HG03521 (cell line): ENCODE measurements around the gene B3GALT6.

ENCODE experiments used
- ATAC-seq: cut with Tn5 transposase; IDR thresholded peaks from one replicate; pipeline ENCODE4 v1.9.1; 2021; ENCODE audit warnings: mild to moderate bottlenecking, moderate library complexity; ENCODE audit not compliant: unreplicated experiment

The B3GALT6 gene

GRCh38 chr1:1200876-1201810 is 30.9 kb upstream of the B3GALT6 start:
- ATAC-seq = no peak

- no peak for ATAC-seq
Measured at GRCh38 chr1:1202831-1203560, 29.0 kb upstream of the B3GALT6 start.

DNA sequence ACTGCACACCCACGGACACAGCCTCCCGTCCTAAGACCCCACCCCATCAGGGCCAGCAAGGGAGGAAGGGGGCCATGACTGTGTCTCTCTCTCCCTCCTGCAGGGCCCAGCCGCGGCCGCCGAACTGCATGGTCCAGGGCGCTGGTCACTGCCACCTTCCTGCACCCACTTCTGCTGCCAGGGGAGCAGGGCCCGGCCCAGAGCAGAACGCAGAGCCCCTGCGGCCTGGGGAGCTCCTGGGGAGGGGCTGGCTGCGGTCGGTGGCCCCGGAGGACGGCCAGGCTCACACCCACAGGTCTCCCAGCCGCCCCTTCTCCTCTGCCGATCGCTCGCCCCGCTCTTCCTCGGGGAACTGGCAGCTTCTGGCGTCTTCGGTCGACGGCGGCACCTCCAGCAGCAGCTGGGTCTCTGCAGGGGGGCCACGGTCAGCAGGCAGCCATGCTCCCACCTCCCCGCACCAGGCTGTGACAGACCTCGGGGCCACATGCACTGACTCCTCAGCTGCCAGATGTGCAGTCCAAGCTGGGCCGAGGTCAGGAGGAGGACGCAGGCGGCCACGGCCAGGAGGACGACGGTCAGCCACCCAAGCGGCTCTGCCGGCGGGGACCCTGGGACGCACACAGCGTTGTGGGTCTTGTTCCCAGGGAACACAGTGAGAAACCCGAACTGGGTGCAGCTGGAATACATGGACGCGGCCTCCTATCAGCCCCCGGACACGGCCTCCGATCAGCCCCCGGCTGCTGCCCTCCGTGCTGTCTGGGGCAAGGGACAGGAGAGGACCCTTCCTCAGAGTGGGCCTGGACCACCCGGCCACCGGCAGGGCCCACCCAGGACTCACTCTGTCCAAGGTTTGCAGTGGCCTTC is 28.2 kb upstream of the B3GALT6 start:
- ATAC-seq = no peak

GRCh38 chr1:1204425-1204920 is 27.6 kb upstream of the B3GALT6 start:
- ATAC-seq = no peak

- ATAC-seq = no peak
Measured at GRCh38 chr1:1204998-1205768, 26.9 kb upstream of the B3GALT6 start.

GRCh38 chr1:1205769-1206375 is 26.2 kb upstream of the B3GALT6 start:
- ATAC-seq = no peak

GRCh38 chr1:1206376-1206965 is 25.6 kb upstream of the B3GALT6 start, which contains the start of gene TNFRSF18:
TSS of gene TNFRSF18 (minus strand) at chr1:1206592. CDS start at chr1:1206571, 21 bp downstream.
- no peak for ATAC-seq

DNA sequence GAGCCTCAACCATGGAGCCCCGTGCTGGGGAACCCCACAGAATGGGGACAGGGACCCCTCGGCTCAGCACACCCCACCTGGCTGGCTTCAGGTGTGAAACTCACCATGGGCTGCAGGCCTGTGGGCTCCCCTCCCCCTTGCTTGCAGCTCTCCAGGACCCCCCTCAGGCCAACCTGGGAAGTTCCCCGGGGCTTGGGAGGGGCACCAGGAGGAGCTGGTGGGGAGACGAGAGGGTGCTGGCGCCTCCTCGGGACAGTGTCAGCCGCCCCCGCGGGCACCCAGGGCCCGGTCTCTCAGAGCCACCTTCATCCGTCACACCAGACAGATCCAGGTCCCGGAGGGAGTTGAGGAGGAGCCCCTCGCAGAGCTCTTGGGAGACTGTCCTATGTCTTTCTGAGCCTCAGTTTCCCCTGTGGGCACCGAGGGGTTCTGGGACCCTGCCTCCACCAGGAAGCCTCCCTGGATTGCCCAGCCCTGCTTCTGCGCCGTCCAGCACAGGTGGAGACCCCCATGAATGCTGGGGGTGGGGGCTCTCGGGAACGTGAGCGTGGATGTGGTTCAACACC is 25.0 kb upstream of the B3GALT6 start:
- ATAC-seq = no peak

DNA sequence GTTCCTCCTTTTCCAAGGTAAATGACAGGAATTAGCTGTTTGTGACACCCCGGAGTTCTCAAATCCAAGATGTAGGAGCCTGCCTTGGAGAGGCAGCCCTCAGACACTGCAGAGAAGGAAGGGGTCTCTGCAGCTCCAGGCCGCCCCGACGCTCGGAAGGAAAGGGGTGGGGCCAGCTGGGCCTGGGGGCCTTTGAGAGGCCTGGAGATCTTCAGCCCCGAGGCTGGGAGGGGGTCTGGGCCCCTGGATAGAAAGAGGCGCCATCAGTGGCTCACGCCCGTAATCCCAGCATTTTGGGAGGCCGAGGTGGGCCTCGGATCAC is 24.5 kb upstream of the B3GALT6 start:
- no peak for ATAC-seq

- no peak for ATAC-seq
Measured at GRCh38 chr1:1208713-1209433, 23.2 kb upstream of the B3GALT6 start.

GRCh38 chr1:1210726-1211540 is 21.1 kb upstream of the B3GALT6 start:
- no peak for ATAC-seq

DNA sequence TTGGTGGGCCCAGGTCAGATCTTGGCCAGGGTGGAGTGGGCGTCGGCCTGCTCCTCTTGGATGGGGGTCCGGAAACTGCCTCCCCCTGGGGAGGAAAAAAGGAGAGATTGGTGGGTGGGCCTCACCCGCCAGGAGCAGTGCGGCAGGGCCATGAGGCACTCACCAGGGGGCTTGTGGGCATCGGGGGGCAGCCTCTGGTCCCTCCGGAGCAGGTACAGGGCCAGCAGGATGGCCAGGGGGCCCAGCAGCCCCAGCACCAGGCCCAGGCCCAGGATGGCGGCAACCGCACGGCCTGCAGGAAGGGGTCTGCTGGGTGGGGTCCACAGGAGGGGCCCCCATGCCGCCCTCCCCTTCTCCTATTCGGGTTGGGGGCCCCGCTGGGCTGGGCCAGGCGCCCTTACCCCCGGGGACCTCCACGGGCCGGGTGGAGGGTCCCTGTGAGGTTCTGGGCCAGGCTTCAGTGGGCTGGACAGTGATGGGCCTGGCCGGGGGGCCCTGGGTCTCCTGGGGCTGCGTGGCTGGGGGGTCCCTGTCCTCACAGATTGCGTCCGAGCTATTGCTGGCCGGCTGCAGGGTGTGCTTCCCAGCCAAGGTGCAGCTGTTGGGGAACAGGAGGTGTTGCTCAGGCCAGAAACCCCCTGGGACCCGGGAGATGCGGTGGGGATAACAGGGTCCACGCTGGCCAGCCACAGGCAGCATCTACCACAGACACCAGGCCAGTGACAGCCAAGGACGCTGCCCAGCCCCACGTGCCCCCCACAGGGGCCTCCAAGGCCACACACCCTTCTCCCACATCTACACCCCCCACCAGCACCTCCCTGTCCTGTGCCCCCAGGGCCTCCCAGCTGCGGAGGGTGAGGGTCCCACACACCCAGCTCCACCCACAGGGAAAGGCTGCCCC is 20.2 kb upstream of the B3GALT6 start:
- no peak for ATAC-seq

GRCh38 chr1:1212780-1213344 is 19.2 kb upstream of the B3GALT6 start:
- no peak for ATAC-seq

GRCh38 chr1:1213345-1214265 is 18.4 kb upstream of the B3GALT6 start, which contains the start of gene TNFRSF4:
TSS of gene TNFRSF4 (minus strand) at chr1:1214153. CDS start at chr1:1214127, 26 bp downstream.
- no peak for ATAC-seq

DNA sequence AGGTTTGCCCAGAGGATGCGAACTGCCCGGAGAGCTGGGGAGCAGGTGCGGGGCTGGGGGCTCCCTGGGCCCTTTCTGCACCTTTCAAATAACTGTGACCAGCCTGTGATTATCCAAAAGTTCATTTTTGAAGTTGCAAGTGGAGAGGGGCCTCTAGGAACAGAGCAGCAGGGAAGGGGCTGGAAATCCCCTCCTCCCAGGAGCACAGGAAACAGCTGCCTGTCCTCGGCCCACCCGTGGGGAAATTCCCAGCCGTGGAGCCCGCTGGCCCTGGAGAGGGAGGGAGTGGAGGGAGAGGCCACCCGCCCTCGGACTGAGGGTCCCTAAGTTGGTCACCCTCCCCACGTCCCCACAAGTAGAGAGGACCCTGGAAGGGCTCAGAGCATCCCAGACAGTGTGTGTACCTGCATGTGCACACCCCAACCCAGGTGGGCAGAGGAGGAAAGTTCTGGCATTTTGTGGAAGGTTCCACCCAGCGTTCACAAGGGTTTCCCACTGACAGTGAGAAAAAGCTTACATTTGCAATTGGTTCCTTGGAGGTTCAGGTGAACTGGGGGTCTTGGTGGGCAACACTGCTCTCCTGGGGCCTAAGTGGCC is 16.9 kb upstream of the B3GALT6 start:
- ATAC-seq = no peak
